Measurements from ENCODE around the gene PAX2.

The PAX2 gene

DNA sequence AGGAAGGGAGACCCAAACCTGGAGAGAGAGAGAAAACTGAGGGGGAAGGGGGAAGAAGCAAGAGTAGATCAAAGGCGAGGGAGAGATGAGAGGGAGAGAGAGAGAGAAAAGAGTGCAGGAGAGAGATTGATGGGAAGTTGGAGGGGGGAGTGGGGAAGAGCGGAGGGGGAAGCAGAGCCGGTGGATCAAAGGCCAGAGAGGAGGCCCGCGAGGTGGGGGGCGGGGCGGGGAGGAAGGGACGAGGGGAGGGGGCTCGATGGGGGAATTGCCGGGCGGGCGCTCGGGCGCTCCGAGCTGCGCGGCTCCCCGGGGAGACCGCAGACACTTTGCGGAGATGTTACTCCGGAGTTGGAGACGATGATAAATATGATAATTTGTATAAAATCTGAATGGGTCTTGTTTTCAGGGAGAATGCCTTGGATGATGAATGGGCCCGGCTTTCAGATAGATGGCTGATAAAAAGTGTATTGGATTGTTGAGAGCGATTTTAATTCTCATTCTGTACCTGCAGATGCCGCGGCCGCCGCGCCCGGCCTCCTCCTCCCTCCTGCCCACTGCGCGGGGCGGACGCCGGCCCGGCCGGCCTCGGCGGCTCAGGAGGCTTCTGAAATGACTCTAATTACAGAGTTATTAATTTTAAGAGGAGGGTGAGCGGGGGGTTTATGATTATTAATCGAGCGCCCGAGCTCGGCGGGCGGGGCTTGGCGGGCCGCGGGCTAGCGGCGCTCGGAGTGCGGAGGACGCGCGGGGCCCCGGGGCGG, 21.4 kb upstream of the PAX2 start:
- TF ChIP-seq, protein P1, sequence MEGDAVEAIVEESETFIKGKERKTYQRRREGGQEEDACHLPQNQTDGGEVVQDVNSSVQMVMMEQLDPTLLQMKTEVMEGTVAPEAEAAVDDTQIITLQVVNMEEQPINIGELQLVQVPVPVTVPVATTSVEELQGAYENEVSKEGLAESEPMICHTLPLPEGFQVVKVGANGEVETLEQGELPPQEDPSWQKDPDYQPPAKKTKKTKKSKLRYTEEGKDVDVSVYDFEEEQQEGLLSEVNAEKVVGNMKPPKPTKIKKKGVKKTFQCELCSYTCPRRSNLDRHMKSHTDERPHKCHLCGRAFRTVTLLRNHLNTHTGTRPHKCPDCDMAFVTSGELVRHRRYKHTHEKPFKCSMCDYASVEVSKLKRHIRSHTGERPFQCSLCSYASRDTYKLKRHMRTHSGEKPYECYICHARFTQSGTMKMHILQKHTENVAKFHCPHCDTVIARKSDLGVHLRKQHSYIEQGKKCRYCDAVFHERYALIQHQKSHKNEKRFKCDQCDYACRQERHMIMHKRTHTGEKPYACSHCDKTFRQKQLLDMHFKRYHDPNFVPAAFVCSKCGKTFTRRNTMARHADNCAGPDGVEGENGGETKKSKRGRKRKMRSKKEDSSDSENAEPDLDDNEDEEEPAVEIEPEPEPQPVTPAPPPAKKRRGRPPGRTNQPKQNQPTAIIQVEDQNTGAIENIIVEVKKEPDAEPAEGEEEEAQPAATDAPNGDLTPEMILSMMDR (conservative IDR thresholded peaks at IDR 0.05; ENCODE audit: low read depth) = no peak
- ChIA-PET POLR2A (ENCODE audit: low non-redundant PET) (no interaction called here), CTCF (interaction anchor here (0.6 to 1.8 kb wide), 2 partner anchors 20 to 162 kb away, joined by 3 to 6 read pairs; no protein-coding TSS in a partner anchor)
- no peak overlapping the region for H3K27ac ChIP-seq
- no peak for DNase-seq (ENCODE audit: low spot score)

DNA sequence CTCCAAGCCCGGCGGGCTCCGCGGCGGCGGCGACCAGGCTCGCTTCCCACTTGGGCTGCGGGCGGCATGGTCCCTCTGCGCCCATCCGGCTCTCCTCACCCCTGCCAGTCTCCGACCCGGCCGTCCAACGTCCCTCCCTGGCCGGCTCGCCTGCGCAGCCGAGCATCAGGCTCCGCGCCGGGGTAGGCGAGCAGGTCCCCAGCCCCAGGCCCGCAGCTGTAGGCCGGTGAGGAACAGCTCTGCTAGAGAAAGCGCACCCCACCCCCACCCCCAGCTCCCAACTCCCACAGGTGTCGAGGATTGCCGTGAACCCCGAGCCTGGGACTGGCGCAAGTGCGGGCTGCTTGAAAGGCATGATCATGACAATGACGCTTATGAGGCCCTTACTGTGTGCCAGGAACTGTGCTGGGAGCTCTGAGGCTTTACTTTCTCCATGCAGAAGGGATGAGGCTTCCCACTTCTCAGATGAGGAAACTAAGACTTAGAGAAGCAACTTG, 20.8 kb upstream of the PAX2 start:
- POLR2A ChIA-PET (ENCODE audit: low non-redundant PET) = no interaction called here

DNA sequence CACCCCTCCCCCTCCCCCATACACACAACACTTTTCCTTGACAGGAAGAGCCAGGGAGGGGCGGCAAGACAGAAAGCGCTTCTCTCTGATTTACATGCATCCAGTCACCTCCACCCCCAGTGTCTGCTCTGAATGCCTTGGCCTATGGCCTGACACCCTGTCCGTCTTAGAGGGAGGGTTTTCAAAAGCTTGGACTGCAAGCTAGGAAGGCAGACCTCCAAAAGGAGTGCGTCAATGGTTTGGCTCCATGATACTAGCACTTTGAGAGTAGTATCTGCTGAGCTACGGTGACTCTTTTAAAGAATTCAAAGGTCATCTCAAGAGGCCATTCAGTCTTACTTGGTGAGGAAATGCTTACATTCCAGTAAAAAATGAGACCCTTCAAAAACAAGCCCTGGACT, 20.3 kb upstream of the PAX2 start:
- POLR2A ChIA-PET (ENCODE audit: low non-redundant PET) = no interaction called here
- CTCF ChIA-PET = interaction anchor here (1.1 kb wide), 1 partner anchor 18 kb away, joined by 3 read pairs; no protein-coding TSS in a partner anchor
- no peak for DNase-seq (ENCODE audit: low spot score)
- TF ChIP-seq, protein P1 (conservative IDR thresholded peaks at IDR 0.05; ENCODE audit: low read depth) = no peak
- no peak overlapping the region for H3K27ac ChIP-seq

More for the DNA sequence above, 20.8 kb upstream of the PAX2 start:
- CTCF ChIA-PET = no interaction called here
- TF ChIP-seq, protein P1 (conservative IDR thresholded peaks at IDR 0.05; ENCODE audit: low read depth) = no peak
- H3K27ac ChIP-seq = no peak overlapping the region
- DNase-seq (ENCODE audit: low spot score) = no peak

DNA sequence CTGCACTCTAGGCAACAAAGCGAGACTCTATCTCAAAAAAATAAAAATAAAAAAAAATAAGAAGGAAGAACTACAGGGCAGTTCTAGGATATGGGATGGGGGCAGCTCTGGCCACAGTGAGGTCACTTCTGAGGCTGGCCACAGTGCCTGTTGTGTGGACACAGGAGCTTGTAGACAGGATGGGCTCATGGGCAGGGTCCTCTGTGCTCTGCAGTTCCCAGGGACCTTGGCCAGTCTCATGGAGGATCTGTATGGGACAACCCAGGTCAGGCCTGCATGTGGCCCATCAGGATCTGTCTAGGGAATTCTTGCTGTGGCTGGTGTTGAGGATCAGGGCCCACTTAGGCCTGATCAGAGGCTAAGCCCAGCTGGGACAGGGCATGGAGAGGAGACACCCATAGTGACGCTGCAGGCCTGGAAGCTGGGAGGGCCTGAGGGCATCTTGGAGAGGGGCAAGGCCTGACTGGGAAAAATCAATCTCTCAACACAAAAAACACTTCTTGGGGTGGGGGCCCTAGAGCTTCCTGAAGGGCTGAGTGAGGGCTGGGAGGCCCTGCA, 19.4 kb upstream of the PAX2 start:
- TF ChIP-seq, protein P1 (conservative IDR thresholded peaks at IDR 0.05; ENCODE audit: low read depth) = no peak
- ChIA-PET POLR2A (ENCODE audit: low non-redundant PET) (no interaction called here), CTCF (interaction anchor here (0.6 to 1.1 kb wide), 2 partner anchors 17 to 164 kb away, joined by 3 to 4 read pairs; no protein-coding TSS in a partner anchor)
- no peak overlapping the region for H3K27ac ChIP-seq
- DNase-seq (ENCODE audit: low spot score) = no peak

DNA sequence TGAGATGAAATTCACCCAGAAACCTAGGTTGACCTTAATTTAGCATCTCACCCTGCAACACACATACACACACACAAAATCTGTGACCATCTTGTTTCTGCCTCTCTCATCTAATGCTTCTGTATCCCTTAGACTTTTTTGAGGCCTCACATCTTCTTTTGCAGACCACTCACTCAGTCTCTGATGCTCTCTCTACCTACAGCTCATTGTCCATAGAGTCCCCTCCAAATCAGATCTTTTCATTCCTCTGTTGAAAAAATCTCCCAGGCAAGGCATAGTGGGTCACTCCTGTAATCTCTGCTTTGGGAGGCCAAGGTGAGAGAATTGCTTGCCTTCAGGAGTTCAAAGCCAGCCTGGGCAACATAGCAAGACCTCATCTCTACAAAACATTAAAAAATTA, 17.6 kb upstream of the PAX2 start:
- ChIA-PET POLR2A (ENCODE audit: low non-redundant PET) (no interaction called here), CTCF (interaction anchor here (0.6 to 1.4 kb wide), 3 partner anchors 15 to 225 kb away, joined by 3 to 7 read pairs (median 5); no protein-coding TSS in a partner anchor)
- DNase-seq (ENCODE audit: low spot score) = no peak
- H3K27ac ChIP-seq = no peak overlapping the region
- TF ChIP-seq, protein P1 (conservative IDR thresholded peaks at IDR 0.05; ENCODE audit: low read depth) = no peak

- TF ChIP-seq, protein P1 (conservative IDR thresholded peaks at IDR 0.05; ENCODE audit: low read depth) = peak; percentile 39; the same call in 1 of the 2 replicates
- H3K27ac ChIP-seq = no peak overlapping the region
- ChIA-PET POLR2A (ENCODE audit: low non-redundant PET) (no interaction called here), CTCF (interaction anchor here (0.6 to 1.4 kb wide), 16 partner anchors 9 to 175 kb away, joined by 3 to 8 read pairs (median 4); no protein-coding TSS in a partner anchor)
- no peak for DNase-seq (ENCODE audit: low spot score)
Observed at GRCh38 chr10:100728928-100729861, 16.2 kb upstream of the PAX2 start.
